SK-N-SH (cell line): Measurements from ENCODE around the gene PSMB11. TPM values are rescaled to one million over a fixed set of nuclear protein-coding genes. Genes with fewer than 3 reads are reported as not detected.

Source experiments
- CTCF ChIA-PET: fragments of 300-600, 350-600 bp; formaldehyde crosslinking; extraction: SDS; loops from one replicate; lab custom pipeline; 2021; lab: Yijun Ruan, JAX
- POLR2A ChIA-PET: fragments of 350-600 bp; sonication (Branson Sonifier 250); formaldehyde crosslinking; extraction: SDS; loops from one replicate; lab custom pipeline; 2020; ENCODE audit warnings: antibody characterized with exemption, inconsistent platforms; lab: Yijun Ruan, JAX
- DNase-seq: peaks from one replicate; pipeline ENCODE4 v3.0.0; 2012
- H2AFZ ChIP-seq: fragments of 200-600 bp; sonication (generic); 2 replicates; pipeline ENCODE4 v1.8.1; 2016; ENCODE audit warnings: antibody characterized with exemption, mild to moderate bottlenecking, low read depth
- H3F3A ChIP-seq: fragments of 200-600 bp; sonication (generic); replicated peaks from 2 replicates; pipeline ENCODE3; 2016; ENCODE audit warnings: antibody characterized with exemption, mild to moderate bottlenecking; ENCODE audit not compliant: insufficient read depth
- H3K27ac ChIP-seq, 2 experiments: fragments of 200-500 bp in 1 of 2; fragments of 200-600 bp in 1 of 2; sonication (Bioruptor generic) in 1 of 2; sonication (generic), shearing (Covaris generic) in 1 of 2; 2 replicates each; pipeline versions ENCODE4 v1.5.1 to v1.6.1; 2014 to 2016; ENCODE audit warnings: low read depth in 2 of 2, inconsistent platforms in 1 of 2, low read length in 1 of 2, mild to moderate bottlenecking in 1 of 2, mixed read lengths in 1 of 2
- H3K27me3 ChIP-seq: fragments of 200-600 bp; sonication (generic), shearing (Covaris generic); 2 replicates; pipeline ENCODE4 v1.6.1; 2016; ENCODE audit warnings: mixed run types; ENCODE audit not compliant: insufficient read depth
- H3K36me3 ChIP-seq, 2 experiments: fragments of 200-500 bp in 1 of 2; fragments of 200-600 bp in 1 of 2; sonication (Bioruptor generic) in 1 of 2; sonication (generic) in 1 of 2; replicated peaks in 1 of 2; 2 replicates each; pipeline versions ENCODE3 to v1.5.1; 2014 to 2016; ENCODE audit warnings: low read length in 1 of 2, mild to moderate bottlenecking in 1 of 2; ENCODE audit not compliant: insufficient read depth in 2 of 2, control insufficient read depth in 1 of 2
- H3K4me1 ChIP-seq, 2 experiments: fragments of 200-500 bp in 1 of 2; fragments of 200-600 bp in 1 of 2; sonication (Bioruptor generic) in 1 of 2; sonication (generic), shearing (Covaris generic) in 1 of 2; 2 replicates each; pipeline versions ENCODE4 v1.5.1 to v1.6.1; 2014 to 2016; ENCODE audit warnings: low read depth in 1 of 2, low read length in 1 of 2, mixed run types in 1 of 2; ENCODE audit not compliant: insufficient read depth in 2 of 2, control insufficient read depth in 1 of 2
- H3K4me2 ChIP-seq: fragments of 200-600 bp; sonication (generic), shearing (Covaris generic); 2 replicates; pipeline ENCODE4 v1.6.1; 2017; ENCODE audit warnings: mixed run types
- H3K4me3 ChIP-seq, 2 experiments: fragments of 200-500 bp in 1 of 2; fragments of 200-600 bp in 1 of 2; sonication (Bioruptor generic) in 1 of 2; sonication (generic), shearing (Covaris generic) in 1 of 2; 2 replicates each; pipeline versions ENCODE4 v1.5.1 to v1.8.1; 2014 to 2016; ENCODE audit warnings: low read depth in 2 of 2, inconsistent platforms in 1 of 2, low read length in 1 of 2, mild to moderate bottlenecking in 1 of 2, mixed read lengths in 1 of 2, moderate library complexity in 1 of 2
- H3K79me2 ChIP-seq: fragments of 200-600 bp; sonication (generic); 2 replicates; pipeline ENCODE4 v1.8.1; 2017; ENCODE audit warnings: mild to moderate bottlenecking; ENCODE audit not compliant: insufficient read depth
- H3K9ac ChIP-seq: fragments of 200-600 bp; sonication (generic); 2 replicates; pipeline ENCODE4 v1.6.1; 2017; ENCODE audit warnings: mixed run types
- H3K9me2 ChIP-seq: fragments of 200-600 bp; sonication (generic); 2 replicates; pipeline ENCODE4 v1.6.1; 2017; ENCODE audit warnings: mixed run types
- H3K9me3 ChIP-seq: fragments of 200-600 bp; sonication (generic); 2 replicates; pipeline ENCODE4 v1.6.1; 2017; ENCODE audit warnings: mixed run types, mild to moderate bottlenecking, moderate library complexity
- H4K20me1 ChIP-seq: fragments of 200-600 bp; sonication (generic); 2 replicates; pipeline ENCODE4 v1.6.1; 2017; ENCODE audit warnings: mild to moderate bottlenecking, mixed run types; ENCODE audit not compliant: insufficient read depth
- ELF1 ChIP-seq: IDR thresholded peaks from 2 replicates; pipeline ENCODE4 v1.4.0; 2012
- EZH2phosphoT487 ChIP-seq: fragments of 200-600 bp; sonication (generic); IDR thresholded peaks from 2 replicates; pipeline ENCODE4 v1.6.1; 2017; ENCODE audit warnings: low read depth, mixed run types, mild to moderate bottlenecking, antibody characterized with exemption, moderate library complexity, borderline replicate concordance
- FOSL2 ChIP-seq: IDR thresholded peaks from 2 replicates; pipeline ENCODE4 v1.4.0; 2012; ENCODE audit warnings: low read depth, mild to moderate bottlenecking, moderate library complexity, borderline replicate concordance
- GABPA ChIP-seq: IDR thresholded peaks from 2 replicates; pipeline ENCODE4 v1.4.0; 2012; ENCODE audit warnings: low read depth, mild to moderate bottlenecking
- IRF3 ChIP-seq: fragments of 150-350 bp; IDR thresholded peaks from 2 replicates; pipeline ENCODE4 v1.6.1; 2016; ENCODE audit warnings: mild to moderate bottlenecking, low read depth, low read length
- MAX ChIP-seq: IDR thresholded peaks from 2 replicates; pipeline ENCODE4 v1.4.0; 2012; ENCODE audit warnings: low read depth
- MXI1 ChIP-seq: IDR thresholded peaks from 2 replicates; pipeline ENCODE4 v1.6.1; 2012; ENCODE audit warnings: mild to moderate bottlenecking, low read depth, low read length, improper control_type of control experiment
- PBX3 ChIP-seq: IDR thresholded peaks from 2 replicates; pipeline ENCODE4; 2012
- POLR2AphosphoS5 ChIP-seq: IDR thresholded peaks from 2 replicates; pipeline ENCODE4 v1.6.1; 2012; ENCODE audit warnings: low read depth, low read length
- REST ChIP-seq: IDR thresholded peaks from 2 replicates; pipeline ENCODE4 v1.6.1; 2012; ENCODE audit warnings: mild to moderate bottlenecking, low read depth, low read length, moderate library complexity
- RFX5 ChIP-seq: IDR thresholded peaks from 2 replicates; pipeline ENCODE4 v1.6.1; 2012; ENCODE audit warnings: mild to moderate bottlenecking, improper control_type of control experiment, low read length
- RXRA ChIP-seq: IDR thresholded peaks from 2 replicates; pipeline ENCODE4 v1.4.0; 2012; ENCODE audit warnings: low read depth, mild to moderate bottlenecking, borderline replicate concordance
- SIN3A ChIP-seq: IDR thresholded peaks from 2 replicates; pipeline ENCODE4 v1.6.1; 2012; ENCODE audit warnings: low read depth, mild to moderate bottlenecking, low read length, moderate library complexity, borderline replicate concordance
- SMC3 ChIP-seq: IDR thresholded peaks from 2 replicates; pipeline ENCODE4 v1.6.1; 2012; ENCODE audit warnings: low read depth, low read length, improper control_type of control experiment
- TAF1 ChIP-seq: IDR thresholded peaks from 2 replicates; pipeline ENCODE4 v1.6.1; 2012; ENCODE audit warnings: low read depth, mild to moderate bottlenecking, low read length, moderate library complexity, borderline replicate concordance
- TCF12 ChIP-seq: IDR thresholded peaks from 2 replicates; pipeline ENCODE4 v1.4.0; 2012
- YY1 ChIP-seq: IDR thresholded peaks from 2 replicates; pipeline ENCODE4 v1.4.0; 2012; ENCODE audit warnings: low read depth, mild to moderate bottlenecking
- WGBS: methylation state at CpG from one replicate; pipeline ENCODE4 v1.1.6; 2017; ENCODE audit warnings: low lambda C conversion rate; 5-methylcytosine and 5-hydroxymethylcytosine counted together
- polyA plus RNA-seq, 3 experiments: library from polyadenylated mRNA; depleted of rRNA; stranded (reverse); fragments of >200 nt; gene quantifications; 2 replicates each; pipeline ENCODE4 v1.2.3, GENCODE V29; 2012

PSMB11 gene
- polyA plus RNA-seq, 1 of the 3 experiments (the other 2 are of a cell fraction): not detected

- no peak overlapping the region for H2AFZ ChIP-seq
- peaks cover 69% of the 10 kb centered on the region for H3K79me2 ChIP-seq
- peaks cover 39% of the 10 kb centered on the region for H4K20me1 ChIP-seq
- no peaks in the 10 kb centered on the region for H3K9me3 ChIP-seq
- H3K4me3 ChIP-seq: no peak overlapping the region
- no peaks in the 10 kb centered on the region for H3K27me3 ChIP-seq
- WGBS: 97% methylated on average over 3 of the region's 3 CpGs
- TF ChIP-seq YY1 (no peak), REST (no peak), PBX3 (no peak), RFX5 (no peak), TCF12 (no peak), MXI1 (no peak), SMC3 (no peak), MAX (no peak)
- no peak overlapping the region; a peak in 1 of 4 replicates for H3K27ac ChIP-seq
- ChIA-PET POLR2A (no interaction called here), CTCF (interaction anchor here (1.7 to 33.1 kb wide), 3 partner anchors 8 to 78 kb away, joined by 7 to 1566 read pairs (median 152); partner anchors contain the start of genes AJUBA and CDH24)
- no peak for DNase-seq
- H3K9ac ChIP-seq: no peak overlapping the region
- H3K4me1 ChIP-seq: peaks cover 21 to 27% of the 10 kb centered on the region in 2 experiments
- H3K4me2 ChIP-seq: no peak overlapping the region
- no peaks in the 10 kb centered on the region for H3K9me2 ChIP-seq
- peaks cover 31% of the 10 kb centered on the region for H3F3A ChIP-seq
- H3K36me3 ChIP-seq: peaks cover 58 to 62% of the 10 kb centered on the region in 2 experiments
Observed at GRCh38 chr14:23066368-23066767, 24.4 kb downstream of the PSMB11 start.

GRCh38 chr14:23066855-23067744 is 25.1 kb downstream of the PSMB11 start:
- Histone ChIP-seq H3K4me2 (no peak overlapping the region), H3K9me2 (no peaks in the 10 kb centered on the region), H3K4me1 (peaks cover 22 to 34% of the 10 kb centered on the region in 2 experiments), H3K9me3 (no peaks in the 10 kb centered on the region), H3K4me3 (no peak overlapping the region), H3K79me2 (peaks cover 66% of the 10 kb centered on the region), H2AFZ (no peak overlapping the region), H3K36me3 (peaks cover 58 to 63% of the 10 kb centered on the region in 2 experiments), H4K20me1 (peaks cover 39% of the 10 kb centered on the region), H3K9ac (no peak overlapping the region), H3F3A (peaks cover 35% of the 10 kb centered on the region), H3K27ac (no peak overlapping the region), H3K27me3 (no peaks in the 10 kb centered on the region)
- CTCF ChIA-PET: interaction anchor here (1.0 to 33.1 kb wide), 9 partner anchors 8 to 132 kb away, joined by 4 to 1566 read pairs (median 18); partner anchors contain the start of genes ACIN1, AJUBA, C14orf119 and CDH24
- POLR2A ChIA-PET: no interaction called here
- WGBS: 94% methylated on average over 18 of the region's 23 CpGs
- DNase-seq: no peak
- no peak for TF ChIP-seq FOSL2
- TF ChIP-seq EZH2phosphoT487: no peak
- TF ChIP-seq POLR2AphosphoS5: no peak
- no peak for TF ChIP-seq YY1
- no peak for TF ChIP-seq IRF3
- no peak for TF ChIP-seq GABPA
- no peak for TF ChIP-seq RXRA
- TF ChIP-seq SMC3: no peak
- no peak for TF ChIP-seq SIN3A
- no peak for TF ChIP-seq ELF1
- TF ChIP-seq MAX: no peak
- no peak for TF ChIP-seq TAF1
